Panc1 (cell line): ENCODE measurements around the gene SFMBT1. TPM values are rescaled to one million over a fixed set of nuclear protein-coding genes. Genes with fewer than 3 reads are reported as not detected.

ENCODE experiments used
- ATAC-seq: fragments of 200-7000 bp; cut with Tn5 transposase; 2 replicates; pipeline ENCODE4 v1.9.1; 2020; ENCODE audit warnings: mild to moderate bottlenecking, moderate library complexity
- BruUV-seq: library from RNA; stranded (reverse); fragments of 400-500 nt; replicated peaks from 2 replicates; lab custom pipeline; 2021; lab: Mats Ljungman, UMichigan
- CTCF ChIA-PET: fragments of 300-600 bp; sonication (Branson Sonifier 250); formaldehyde crosslinking; loops from one replicate; lab custom pipeline; 2022; ENCODE audit warnings: antibody characterized with exemption; lab: Charles Lee
- POLR2A ChIA-PET: fragments of 300-600 bp; sonication (Branson Sonifier 250); formaldehyde crosslinking; loops from one replicate; lab custom pipeline; 2022; ENCODE audit warnings: antibody characterized with exemption; lab: Charles Lee
- DNase-seq: peaks from one replicate; pipeline ENCODE4 v3.0.0-alpha.2; 2010; ENCODE audit warnings: low read depth, low spot score
- H3K27ac ChIP-seq: 2 replicates; pipeline ENCODE4 v1.5.1; 2011; ENCODE audit warnings: mild to moderate bottlenecking, low read length, inconsistent platforms
- H3K27me3 ChIP-seq: fragments of 200-500 bp; sonication (Bioruptor generic); 2 replicates; pipeline ENCODE4 v1.6.0; 2014; ENCODE audit warnings: low read length, inconsistent platforms; ENCODE audit not compliant: control insufficient read depth, insufficient read depth
- H3K36me3 ChIP-seq: fragments of 200-500 bp; sonication (Bioruptor generic); 2 replicates; pipeline ENCODE4 v1.5.1; 2014; ENCODE audit warnings: inconsistent platforms, mild to moderate bottlenecking, low read length, moderate library complexity; ENCODE audit not compliant: control insufficient read depth, insufficient read depth
- H3K4me1 ChIP-seq: 2 replicates; pipeline ENCODE4 v1.5.1; 2011; ENCODE audit warnings: inconsistent platforms, mild to moderate bottlenecking, low read length, moderate library complexity; ENCODE audit not compliant: control insufficient read depth, insufficient read depth
- H3K4me3 ChIP-seq, 2 experiments: 2 replicates each; pipeline ENCODE4 v1.5.1; 2011 to 2012; ENCODE audit warnings: low read depth in 2 of 2, low read length in 2 of 2, mild to moderate bottlenecking in 2 of 2, inconsistent platforms in 1 of 2, moderate library complexity in 1 of 2
- H3K9me3 ChIP-seq: fragments of 200-500 bp; sonication (Bioruptor generic); 2 replicates; pipeline ENCODE4 v1.5.1; 2014; ENCODE audit warnings: low read depth, mild to moderate bottlenecking, inconsistent platforms, low read length, moderate library complexity; ENCODE audit not compliant: control insufficient read depth, insufficient read depth
- POLR2AphosphoS5 ChIP-seq: IDR thresholded peaks from 2 replicates; pipeline ENCODE4 v1.6.1; 2012; ENCODE audit warnings: mild to moderate bottlenecking, low read depth, low read length, moderate library complexity
- SIN3A ChIP-seq: IDR thresholded peaks from 2 replicates; pipeline ENCODE4 v1.6.1; 2012; ENCODE audit warnings: low read depth, mild to moderate bottlenecking, low read length, moderate library complexity, borderline replicate concordance; ENCODE audit not compliant: insufficient read depth
- in situ Hi-C: cut with HindIII; loops from 2 replicates; pipeline ENCODE4 v1.10.0; 2016; ENCODE audit warnings: low sequenced_read_pairs, low pct_unique_long_range_greater_than_20kb
- intact Hi-C: fragments of 100-400 bp; cut with micrococcal nuclease; formaldehyde crosslinking; loops from one replicate; pipeline ENCODE4 v1.10.0; 2022; ENCODE audit not compliant: unreplicated experiment
- total RNA-seq: library from RNA; stranded (reverse); gene quantifications from one replicate; pipeline ENCODE4 v1.2.1, GENCODE V29; 2021; ENCODE audit not compliant: unreplicated experiment
- TF ChIP-seq, protein P1 (sequence below): fragments of 450-650 bp; IDR thresholded peaks from 2 replicates; pipeline ENCODE4 v1.5.1; 2017; ENCODE audit warnings: mild to moderate bottlenecking
- TF ChIP-seq, protein P2 (sequence below), 2 experiments: IDR thresholded peaks; 2 replicates each; pipeline ENCODE4 v1.6.1; 2011 to 2012; ENCODE audit warnings: low read depth in 2 of 2, control low read depth in 1 of 2, low read length in 1 of 2, mild to moderate bottlenecking in 1 of 2, moderate library complexity in 1 of 2; ENCODE audit not compliant: insufficient read depth in 1 of 2

Gene SFMBT1
- total RNA-seq, 1 experiment from 2014 or later = 24.4 TPM

DNA sequence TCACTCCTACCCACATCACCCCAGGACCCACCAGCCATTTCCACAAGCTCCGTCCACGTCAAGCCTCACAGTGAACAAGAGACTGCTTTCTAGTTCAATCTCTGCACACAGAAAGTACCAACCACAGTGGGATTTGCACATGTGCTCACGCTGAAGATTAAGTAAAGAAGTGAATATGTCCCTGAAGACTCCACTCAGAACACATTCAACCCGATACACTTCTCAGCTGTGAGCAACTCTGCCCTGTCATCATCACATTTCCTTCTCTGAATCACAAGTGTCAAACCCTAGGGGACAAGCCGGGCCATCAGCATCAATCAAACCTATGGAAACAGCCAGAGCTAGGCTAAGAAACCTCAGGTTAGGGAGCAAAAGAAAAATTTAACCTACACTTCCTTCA, 150.5 kb downstream of the SFMBT1 start:
- in situ Hi-C loops = no loop called here
- intact Hi-C loops = no loop called here
- Histone ChIP-seq H3K27me3 (no peaks in the 10 kb centered on the region), H3K4me3 (no peak overlapping the region), H3K27ac (no peak overlapping the region), H3K4me1 (peaks cover 33% of the 10 kb centered on the region), H3K9me3 (no peaks in the 10 kb centered on the region), H3K36me3 (no peaks in the 10 kb centered on the region; the same call in 1 of the 2 replicates)
- TF ChIP-seq SIN3A = no peak
- no peak for TF ChIP-seq POLR2AphosphoS5
- TF ChIP-seq, protein P1, sequence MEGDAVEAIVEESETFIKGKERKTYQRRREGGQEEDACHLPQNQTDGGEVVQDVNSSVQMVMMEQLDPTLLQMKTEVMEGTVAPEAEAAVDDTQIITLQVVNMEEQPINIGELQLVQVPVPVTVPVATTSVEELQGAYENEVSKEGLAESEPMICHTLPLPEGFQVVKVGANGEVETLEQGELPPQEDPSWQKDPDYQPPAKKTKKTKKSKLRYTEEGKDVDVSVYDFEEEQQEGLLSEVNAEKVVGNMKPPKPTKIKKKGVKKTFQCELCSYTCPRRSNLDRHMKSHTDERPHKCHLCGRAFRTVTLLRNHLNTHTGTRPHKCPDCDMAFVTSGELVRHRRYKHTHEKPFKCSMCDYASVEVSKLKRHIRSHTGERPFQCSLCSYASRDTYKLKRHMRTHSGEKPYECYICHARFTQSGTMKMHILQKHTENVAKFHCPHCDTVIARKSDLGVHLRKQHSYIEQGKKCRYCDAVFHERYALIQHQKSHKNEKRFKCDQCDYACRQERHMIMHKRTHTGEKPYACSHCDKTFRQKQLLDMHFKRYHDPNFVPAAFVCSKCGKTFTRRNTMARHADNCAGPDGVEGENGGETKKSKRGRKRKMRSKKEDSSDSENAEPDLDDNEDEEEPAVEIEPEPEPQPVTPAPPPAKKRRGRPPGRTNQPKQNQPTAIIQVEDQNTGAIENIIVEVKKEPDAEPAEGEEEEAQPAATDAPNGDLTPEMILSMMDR = no peak
- TF ChIP-seq, protein P2, sequence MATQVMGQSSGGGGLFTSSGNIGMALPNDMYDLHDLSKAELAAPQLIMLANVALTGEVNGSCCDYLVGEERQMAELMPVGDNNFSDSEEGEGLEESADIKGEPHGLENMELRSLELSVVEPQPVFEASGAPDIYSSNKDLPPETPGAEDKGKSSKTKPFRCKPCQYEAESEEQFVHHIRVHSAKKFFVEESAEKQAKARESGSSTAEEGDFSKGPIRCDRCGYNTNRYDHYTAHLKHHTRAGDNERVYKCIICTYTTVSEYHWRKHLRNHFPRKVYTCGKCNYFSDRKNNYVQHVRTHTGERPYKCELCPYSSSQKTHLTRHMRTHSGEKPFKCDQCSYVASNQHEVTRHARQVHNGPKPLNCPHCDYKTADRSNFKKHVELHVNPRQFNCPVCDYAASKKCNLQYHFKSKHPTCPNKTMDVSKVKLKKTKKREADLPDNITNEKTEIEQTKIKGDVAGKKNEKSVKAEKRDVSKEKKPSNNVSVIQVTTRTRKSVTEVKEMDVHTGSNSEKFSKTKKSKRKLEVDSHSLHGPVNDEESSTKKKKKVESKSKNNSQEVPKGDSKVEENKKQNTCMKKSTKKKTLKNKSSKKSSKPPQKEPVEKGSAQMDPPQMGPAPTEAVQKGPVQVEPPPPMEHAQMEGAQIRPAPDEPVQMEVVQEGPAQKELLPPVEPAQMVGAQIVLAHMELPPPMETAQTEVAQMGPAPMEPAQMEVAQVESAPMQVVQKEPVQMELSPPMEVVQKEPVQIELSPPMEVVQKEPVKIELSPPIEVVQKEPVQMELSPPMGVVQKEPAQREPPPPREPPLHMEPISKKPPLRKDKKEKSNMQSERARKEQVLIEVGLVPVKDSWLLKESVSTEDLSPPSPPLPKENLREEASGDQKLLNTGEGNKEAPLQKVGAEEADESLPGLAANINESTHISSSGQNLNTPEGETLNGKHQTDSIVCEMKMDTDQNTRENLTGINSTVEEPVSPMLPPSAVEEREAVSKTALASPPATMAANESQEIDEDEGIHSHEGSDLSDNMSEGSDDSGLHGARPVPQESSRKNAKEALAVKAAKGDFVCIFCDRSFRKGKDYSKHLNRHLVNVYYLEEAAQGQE (IDR thresholded peaks at IDR 0.05; ENCODE audit: insufficient read depth in 1 of 2, low read depth in 2 of 2, low read length in 1 of 2) = no peak
- ChIA-PET CTCF (no interaction called here), POLR2A (no interaction called here)
- no peak for DNase-seq
- no TSS peak for BruUV-seq
- no peak for ATAC-seq

DNA sequence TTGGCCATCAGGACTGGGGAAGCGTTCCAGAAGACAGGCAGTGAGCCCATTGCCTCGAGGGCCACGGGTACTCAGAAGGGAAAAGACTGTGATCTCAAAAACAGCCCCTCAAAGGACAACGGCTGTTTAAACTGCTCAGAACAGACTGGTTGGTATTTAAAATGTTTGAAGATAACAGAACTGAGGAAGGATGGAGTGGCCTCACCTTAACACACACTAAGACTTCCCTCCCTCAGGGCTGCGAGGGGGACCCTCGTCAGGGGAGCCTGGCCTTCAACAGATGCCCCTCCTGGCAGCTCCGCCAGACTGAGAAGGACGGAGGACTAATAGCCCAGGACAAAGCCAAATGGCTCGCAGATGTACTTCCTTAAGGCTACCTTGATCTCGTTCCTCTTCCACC, 151.1 kb downstream of the SFMBT1 start:
- Histone ChIP-seq H3K36me3 (no peaks in the 10 kb centered on the region; the same call in 1 of the 2 replicates), H3K4me3 (no peak overlapping the region), H3K27ac (no peak overlapping the region), H3K9me3 (no peaks in the 10 kb centered on the region), H3K27me3 (no peaks in the 10 kb centered on the region), H3K4me1 (peaks cover 33% of the 10 kb centered on the region)
- ChIA-PET CTCF (no interaction called here), POLR2A (no interaction called here)
- in situ Hi-C loops (no loop called here), intact Hi-C loops (no loop called here)
- TF ChIP-seq, protein P2 (IDR thresholded peaks at IDR 0.05; ENCODE audit: insufficient read depth in 1 of 2, low read depth in 2 of 2, low read length in 1 of 2) = no peak
- TF ChIP-seq POLR2AphosphoS5 = no peak
- TF ChIP-seq, protein P1 = no peak
- no TSS peak for BruUV-seq
- DNase-seq (no peak), ATAC-seq (no peak)
